NCI-H2196 treated with DMSO at 0.1 percent for 48 hours (cell line): ENCODE results near the gene LTB4R.
A peak's percentile ranks its signal among the peaks of the same experiment; 100 is the strongest.

Source experiments
- DNase-seq: peaks from one replicate; lab custom pipeline; 2025; ENCODE audit not compliant: unreplicated experiment; lab: John Stamatoyannopoulos, UW

The LTB4R gene

DNA sequence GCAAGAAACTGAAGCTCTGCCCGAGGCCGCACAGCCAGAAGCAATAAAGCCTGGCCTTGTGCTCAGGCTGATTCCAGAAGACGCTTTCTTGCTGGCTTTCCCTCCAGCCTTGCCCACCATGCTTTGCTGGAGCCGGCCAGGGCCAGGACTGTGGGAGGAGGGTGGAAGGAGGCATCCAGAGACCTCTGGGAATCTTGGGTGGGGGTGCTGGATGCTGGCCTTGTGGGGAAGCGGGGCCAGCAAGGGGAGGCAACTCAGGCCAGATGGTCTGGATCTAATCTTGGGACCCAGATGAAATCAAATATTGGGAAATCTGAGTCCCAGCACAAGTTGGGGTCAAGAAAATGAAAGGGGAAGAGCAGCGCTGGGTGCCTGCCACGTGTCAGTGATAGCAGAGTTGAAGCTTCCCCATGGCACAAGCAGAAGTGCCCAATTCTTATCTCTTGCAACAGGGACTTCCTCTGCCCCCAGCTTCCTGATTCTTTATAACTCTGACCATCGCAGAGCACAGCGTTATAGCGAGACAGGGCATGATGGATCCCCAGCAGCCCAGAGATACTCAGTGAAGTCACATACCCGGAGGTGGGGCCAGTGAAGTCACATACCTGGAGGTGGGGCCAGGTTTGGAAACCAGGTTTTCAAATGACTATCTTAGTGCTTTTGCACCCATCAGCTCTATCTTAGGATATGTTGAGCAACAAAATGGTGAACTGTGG lies 33.5 kb upstream of the LTB4R start:
- no peak for DNase-seq

DNA sequence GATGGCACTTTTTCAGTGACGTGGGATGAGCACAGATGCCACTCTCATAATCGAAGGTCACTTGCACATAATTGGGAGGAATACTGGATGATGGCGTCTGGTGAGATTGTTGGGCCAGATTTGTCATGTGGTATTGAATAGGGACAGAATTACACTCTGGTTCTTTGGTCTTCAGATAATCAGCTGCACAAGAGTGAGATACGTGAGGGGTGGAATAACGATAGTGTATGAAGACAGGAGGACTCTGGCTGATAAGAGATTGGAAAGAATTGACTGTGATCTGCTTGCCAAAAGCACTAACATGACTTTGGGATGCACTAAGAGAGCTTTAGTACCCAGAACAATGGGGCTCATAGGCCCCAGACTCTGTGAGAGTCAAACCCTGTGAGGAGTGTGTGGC lies 32.9 kb upstream of the LTB4R start:
- DNase-seq, result no peak

DNA sequence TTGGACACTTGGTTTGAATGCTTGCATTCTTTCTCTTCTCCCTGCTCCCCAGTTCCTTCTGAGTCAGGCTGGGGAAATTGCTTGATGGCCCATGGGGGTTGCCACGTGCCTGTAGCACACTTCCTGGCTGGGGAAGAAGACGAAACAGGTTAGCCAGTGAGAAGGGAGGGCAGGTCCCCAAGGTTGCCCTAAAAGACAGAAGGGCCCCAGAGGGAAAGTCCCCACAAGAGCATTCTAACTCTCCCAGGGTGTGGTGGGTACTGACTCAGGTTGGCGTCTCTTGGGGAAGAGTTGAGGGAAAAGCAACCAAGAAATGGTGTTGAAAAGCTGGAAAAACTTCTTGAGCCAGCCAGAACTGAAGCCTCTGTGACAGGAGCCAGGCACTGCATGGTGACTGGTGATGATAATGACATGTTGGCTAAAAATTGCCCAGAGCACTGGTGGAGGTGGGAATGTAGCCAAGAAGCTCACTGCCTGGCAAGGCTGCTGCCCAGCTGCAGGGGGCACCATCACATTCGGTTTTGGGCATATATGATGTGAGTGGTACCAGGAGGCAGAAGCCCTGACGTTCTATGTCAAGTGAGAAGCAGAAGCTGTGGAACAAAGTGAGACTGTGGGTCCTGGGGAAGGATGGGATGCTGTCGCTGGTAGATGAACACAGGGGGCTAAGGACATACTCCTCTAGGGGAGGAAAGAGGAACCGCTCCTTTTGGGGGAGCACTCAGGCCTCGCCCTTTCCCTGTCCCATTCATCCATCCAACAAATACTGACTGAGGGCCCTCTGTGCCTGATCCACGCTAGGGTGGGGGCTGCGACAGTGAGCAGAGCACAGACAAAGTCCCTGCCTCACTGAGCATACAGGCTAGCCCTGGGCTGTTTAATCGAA lies 31.8 kb upstream of the LTB4R start:
- DNase-seq, result no peak

DNA sequence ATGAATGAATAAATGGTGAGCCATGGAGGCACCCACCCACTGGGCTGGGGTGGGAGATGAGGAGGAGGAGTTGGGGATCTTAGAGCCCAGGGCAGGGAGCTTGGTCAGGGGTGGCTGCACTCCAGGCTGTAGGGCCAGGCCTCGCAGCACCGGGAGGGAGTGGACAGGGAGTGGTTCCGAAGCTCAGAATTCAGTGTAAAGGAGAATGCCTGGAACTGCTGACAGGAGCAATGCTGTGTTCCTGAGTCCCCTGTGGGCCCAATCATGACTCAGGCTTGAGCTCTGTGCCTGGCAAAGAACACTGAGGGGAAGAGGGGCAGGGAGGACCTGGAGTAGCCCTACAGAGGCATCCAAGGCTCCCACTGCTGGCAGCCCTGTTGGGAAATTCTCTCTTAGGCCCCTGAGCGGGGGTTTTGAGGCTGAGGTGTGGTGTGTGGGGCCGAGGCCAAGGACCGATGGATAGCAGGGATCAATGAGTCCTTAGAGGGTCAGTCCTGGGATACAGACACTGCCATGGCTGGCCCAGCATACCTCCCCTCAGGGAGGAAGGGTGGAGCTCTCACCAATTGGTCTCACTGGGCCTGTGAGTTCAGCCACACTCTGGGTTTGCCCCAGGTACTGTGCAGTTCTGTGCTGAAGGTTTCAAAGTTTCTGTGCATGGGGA lies 30.4 kb upstream of the LTB4R start:
- no peak for DNase-seq

DNA sequence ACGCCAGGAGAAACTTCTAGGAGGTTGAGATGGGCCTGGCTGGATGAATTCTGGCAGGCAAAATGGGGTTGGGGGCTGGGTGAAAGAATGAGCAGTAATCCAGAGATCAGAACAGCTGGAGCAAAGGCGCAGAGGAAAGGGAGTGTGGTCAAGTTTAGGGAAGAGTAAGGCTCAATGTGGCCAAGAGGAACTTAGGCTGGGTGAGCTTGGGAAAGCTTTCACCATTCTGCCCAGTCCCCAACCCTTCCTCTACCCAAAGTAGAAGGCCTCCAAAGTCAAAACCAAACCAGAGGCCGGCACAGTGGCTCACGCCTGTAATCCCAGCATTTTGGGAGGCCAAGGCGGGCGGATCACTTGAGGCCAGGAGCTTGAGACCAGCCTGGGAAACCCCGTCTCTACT lies 29.7 kb upstream of the LTB4R start:
- no peak for DNase-seq

DNA sequence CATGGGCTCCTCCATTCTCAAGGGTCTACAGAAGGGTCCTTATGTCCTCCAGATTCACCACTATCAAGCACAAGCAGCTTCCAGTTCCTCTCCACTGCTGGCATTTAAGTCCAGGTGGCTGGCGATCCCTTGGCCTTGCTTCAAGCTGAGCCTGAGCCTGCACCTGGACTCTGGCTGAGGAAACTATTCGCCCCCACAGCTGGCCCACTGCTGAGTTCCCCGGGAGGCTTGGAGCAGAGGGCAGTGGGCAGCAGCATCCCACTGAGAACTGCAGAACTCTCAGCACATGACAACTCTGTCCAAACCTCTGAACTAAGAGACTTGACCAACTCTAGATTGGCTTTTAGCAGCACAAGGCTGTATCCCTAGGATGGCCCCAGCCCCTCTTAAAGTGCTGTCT lies 28.6 kb upstream of the LTB4R start:
- DNase-seq, result no peak

DNA sequence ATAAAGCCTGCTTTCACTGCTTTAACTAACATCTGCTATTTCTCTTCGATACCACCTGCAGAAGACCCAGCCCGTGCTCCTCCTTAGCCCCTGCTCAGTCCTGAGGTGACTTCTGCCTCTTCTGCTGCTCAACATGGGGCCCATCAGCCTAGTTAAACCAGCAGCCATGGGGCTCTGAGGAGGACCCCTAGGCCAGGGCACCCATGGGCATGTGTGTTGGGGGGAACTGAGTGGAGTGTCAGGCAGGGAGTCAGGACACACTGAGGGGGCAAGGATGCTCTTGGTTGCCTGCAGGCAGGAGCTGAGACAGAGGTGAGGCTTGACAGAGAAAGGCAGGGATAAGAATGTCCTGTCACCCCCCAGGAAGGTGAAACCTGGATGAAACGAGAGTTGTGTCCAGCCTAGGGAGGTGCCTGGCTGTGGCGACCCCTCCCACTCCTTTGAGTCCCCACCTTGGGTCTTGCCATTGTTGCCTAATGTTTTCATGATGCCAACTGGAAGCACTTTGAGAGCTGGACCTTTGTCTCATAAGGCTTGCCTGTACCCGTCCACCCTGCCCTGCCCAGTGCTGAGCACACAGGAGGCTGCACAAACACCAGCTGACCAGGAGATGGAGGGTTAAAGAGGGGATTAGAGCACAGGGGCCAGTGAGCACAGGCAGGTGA lies 27.4 kb upstream of the LTB4R start:
- no peak for DNase-seq

DNA sequence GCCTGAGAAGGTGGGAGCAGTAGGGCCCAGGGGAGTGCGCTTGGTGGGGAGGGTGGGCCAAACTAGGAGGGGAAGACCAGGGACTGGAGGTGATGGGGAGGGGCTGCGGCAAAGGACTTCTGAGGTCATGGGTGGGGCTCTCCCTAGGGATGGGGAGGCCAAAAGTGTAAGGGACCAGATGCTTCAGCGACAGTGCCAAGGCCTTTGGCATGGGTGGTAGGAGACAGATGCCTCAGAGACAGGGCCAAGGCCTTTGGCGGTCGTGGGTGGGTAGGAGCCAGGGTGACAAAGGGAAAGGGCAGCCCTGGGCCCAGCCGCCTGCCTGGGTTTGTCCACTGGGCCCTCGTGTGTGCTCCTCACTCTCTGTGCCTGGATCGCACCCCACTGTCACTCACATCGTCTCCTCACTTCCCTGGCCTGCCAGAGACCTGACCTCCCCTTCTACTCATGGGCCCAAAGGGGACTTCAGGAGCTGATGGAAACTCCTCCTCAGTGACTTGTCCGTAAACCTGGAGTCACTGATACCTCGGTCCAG lies 26.7 kb upstream of the LTB4R start:
- no peak for DNase-seq

DNA sequence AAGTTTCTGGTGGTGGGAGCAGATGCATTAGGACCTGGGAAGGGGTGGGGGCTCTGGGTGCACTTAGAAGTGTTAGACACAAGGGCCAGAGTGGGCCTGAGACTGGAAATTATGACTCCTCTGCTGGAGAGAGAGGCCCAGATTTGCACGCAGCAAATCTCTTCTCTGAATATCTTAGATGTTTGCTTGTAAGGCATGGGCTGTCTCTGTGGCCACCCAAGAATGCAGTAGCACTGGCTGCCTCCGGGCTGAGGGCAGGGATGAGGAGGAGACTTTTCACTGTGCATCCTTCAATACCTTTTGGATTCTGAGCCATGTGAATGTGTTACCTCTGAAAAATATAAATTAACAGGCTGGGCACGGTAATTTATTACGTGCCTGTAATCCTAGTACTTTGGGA lies 26.0 kb upstream of the LTB4R start:
- DNase-seq, result no peak

DNA sequence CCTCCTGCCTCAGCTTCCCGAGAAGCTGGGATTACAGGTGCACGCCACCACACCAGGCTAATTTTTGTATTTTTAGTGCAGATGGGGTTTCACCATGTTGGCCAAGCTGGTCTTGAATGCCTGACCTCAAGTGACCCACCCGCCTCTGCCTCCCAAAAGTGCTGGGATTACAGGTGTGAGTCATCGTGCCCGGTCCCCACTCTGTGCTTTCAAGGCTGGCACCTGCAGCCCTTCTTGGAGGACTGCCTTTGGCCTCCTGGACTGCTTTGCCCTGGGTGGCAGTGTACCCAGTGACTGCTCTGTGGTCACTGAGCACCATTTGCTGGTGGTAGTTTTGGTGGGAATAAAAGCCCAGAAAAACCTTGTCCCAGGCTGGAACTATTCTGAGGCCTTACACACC lies 24.3 kb upstream of the LTB4R start:
- no peak for DNase-seq

DNA sequence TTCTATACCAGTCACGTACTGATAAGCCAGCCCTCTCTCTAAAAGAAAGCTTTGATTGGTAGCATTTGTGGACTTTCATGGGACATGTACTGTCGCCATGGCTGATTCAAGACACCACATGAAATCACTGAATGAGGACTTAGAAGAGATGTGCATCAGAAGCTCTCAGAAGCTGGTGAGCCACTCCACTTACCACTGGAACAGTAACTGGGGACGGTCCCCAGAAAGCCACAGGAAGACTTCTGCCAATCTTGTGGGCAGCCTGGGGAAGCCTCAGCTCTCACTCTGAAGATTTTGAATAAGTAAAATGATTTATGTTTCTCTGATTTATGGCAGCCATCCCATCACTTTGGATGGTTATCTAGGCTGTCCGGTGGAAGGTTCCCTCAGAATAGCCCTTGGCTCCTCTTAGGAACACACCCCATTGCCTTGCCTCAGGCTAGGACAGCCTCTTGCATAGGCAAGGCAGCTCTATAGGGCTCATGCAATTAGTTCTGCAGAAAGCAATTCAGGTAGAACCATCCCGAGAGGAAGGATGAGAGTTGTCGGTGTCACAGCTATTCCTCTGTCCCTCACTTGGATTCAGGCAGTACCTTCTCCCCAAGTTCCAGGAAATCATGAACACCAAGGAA lies 21.5 kb upstream of the LTB4R start:
- no peak for DNase-seq

DNA sequence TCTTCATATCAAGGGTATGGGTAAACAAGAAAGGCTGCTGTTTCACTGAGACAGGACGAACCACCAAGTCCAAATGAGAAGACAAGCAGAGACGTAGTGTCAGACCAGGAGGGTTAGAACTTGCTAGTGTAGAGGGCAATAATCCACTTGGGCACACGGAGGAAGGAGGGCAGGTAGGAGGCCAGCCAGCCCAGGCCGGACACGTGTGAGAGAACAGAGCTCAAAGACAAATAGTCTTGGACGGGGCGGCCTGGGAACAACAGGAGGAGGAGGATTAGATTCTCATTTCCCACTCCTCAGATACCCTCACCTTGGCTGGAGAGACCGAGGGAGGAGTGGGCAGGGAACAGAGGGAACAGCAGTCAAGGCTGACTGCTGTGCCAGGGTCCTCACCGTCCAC lies 20.6 kb upstream of the LTB4R start:
- no peak for DNase-seq

DNA sequence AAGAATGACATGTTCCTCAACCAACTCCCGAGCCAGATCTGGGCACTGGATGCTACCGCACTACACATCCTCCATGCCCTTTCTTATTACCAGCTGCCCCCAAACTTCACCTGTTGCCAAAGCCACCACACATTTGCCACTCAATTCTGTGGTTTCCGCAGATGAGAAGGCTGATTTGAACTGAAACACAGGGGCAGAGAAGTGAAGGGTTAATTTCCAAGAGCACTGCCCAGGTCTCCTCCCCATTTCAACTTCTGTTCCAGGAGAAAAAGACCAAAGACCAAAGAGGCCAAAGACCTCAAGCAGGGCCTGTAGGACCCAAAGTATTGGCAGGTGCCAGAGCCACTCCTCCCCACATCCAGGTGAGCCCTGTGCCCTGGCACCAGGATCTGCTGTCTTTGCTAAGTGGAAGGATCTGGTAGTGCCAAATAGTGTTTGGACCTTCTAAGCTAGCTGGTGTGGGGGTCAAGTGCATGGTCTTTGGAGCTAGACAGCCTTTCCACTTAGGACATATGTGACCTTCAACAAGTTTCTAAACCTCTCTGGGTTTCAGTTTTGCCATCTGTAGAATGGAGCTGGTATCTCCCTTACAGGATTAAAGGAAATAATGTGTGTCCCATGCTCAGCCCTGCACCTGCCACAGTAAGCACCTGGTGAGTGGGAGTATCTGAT lies 19.7 kb upstream of the LTB4R start:
- no peak for DNase-seq

DNA sequence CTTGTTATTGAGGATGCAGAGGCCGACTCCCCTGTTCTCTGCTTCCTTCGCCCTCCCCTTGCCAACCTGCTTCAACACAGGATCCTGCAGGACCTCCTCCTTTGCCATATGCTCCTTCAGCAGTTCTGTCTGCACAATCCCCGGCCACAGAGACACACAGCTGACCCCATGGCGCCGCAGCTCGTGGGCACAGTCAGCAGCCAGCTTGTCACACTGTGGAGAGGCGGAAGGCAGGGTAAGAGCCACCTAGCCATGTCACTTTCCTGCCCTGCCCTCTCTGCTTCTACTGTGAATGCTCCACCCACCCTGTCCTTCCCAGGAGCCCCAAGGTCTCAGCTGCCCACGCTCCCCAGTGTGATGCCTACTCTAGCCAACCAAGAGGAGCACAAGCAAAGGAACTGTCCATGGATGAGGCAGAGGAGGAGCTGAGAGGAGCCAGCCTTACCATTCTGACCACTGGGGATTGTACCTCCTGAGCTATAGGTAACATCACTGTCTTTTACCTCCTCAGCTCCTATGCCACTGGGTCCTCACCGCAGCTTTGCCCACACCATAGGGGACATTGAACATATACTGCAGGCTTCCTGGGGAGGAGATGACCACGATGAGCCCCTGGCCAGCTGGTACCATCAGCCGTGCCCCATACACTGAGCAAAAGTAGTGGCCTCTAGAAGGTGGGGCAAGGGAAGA lies 19.0 kb upstream of the LTB4R start:
- no peak for DNase-seq

DNA sequence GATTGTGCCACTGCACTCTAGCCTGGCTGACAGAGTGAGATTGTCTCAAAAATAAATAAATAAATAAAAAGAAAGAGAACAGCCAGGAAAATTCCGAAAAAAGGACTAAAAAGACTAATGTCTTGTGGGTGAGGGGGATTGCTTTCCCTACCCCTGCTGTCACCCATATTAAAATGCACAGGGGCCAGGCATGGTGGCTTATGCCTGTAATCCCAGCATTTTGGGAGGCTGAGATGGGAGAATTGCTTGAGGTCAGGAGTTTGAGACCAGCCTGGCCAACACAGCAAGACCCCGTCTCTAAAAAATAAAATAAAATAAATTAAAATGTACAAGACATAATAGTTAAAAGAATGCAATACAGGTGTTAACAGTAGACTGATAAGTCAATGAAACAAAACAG lies 17.8 kb upstream of the LTB4R start:
- DNase-seq, result no peak

DNA sequence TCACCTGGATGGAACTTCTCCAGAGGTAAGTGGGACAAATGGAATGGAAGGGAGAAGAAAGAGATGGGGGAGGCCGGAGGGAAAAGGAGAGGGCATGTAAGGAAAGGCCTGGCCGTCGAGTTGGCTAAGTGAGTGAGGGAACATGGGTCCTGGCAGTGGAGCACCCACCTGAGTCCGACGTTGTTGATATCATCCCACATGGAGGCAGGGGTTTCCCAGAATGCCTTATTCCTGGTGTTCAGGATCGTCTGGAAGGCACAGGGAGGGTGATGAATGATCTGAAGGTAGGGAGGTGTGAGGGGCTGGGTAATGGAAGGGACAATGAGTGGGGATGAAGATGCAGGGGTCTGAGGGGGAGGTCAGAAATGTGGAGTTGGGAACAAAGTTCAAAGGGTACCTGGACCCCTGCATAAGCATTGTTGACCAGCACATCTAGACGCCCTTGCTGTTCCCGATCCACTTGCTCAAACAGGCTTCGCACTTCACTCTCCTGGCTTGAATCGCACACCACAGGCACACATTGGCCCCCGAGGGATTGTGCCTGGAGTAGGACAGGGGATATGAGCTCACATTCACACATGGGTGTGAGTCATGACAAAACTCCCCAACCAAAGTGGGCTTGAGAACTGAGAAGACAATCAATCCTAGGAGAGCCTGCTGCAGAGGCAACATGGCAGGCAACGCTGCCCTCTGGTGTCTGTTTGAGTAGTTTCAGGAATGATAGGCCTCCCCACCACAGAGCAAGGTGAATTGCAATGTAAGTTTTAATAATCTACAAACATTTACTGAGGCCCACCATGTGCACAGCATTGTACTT lies 14.8 kb upstream of the LTB4R start:
- peak; percentile 67 for DNase-seq

DNA sequence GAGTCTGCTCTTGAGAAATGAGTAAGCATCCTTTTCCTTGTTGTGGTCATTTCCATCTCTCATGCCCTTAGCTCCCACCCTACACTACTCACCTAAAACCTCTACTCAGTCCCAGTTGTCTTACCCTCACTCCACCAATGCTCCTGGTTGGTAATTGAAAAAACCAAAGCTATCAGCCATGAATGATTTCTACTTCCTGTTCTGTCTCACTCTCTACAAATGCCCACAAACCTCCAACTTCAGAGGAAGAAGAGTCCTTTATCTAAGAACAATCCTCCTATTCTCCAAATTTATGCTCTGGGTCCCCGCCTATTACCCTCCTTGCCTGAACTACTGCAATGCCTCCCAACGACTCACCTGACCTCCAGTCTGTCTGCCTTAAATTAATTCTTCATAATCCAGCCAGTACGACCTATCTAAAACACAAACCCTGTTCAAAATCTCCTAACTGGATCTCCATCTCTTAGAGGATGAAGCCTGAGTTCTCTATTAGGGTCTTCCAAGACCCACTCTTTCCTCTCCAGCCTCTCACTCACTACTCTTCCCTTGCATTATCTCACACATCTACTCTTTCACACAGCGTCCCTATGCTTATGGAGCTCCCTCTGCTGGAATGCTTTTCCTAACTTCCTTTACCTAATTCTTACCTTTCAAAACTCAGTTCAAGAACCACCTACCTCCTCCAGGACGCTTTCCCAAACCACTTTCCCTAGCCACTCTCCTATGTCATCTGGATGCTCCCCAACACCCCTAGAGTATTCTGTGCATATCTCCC lies 13.9 kb upstream of the LTB4R start:
- peak; percentile 24 for DNase-seq

DNA sequence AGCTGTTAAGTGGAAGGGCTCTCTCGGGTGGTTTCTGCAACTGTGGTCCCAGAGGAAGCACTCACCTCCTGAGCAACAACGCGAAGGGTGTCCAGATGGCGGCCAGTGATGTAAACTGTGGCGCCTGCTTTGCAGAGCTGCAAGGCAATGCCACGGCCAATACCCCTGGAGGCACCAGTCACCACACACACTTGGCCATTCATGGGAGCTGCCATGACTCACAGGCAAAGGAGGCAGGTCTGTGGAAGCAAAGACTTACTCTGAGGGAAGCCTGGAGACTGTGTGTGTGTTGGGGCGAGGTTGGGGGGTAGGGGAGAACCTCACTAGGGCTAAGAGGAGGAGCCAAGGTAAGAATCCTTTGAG lies 12.4 kb upstream of the LTB4R start:
- DNase-seq, result no peak
